ENCODE measurements around the gene CKS1B.
"Not testable (repeated sequence)": the region's sequence is repeated elsewhere in the genome, so short reads cannot be mapped to it uniquely, and the experiment has no call there.

Gene CKS1B

GRCh38 chr1:154966111-154966510 is 8.4 kb upstream of the CKS1B start:
- no peak for DNase-seq

- no peak for DNase-seq
These were observed 7.0 kb upstream of the CKS1B start for GRCh38 chr1:154967331-154967950.

GRCh38 chr1:154968731-154969130 is 5.8 kb upstream of the CKS1B start:
- no peak for DNase-seq

GRCh38 chr1:154969246-154969645 is 5.2 kb upstream of the CKS1B start:
- no peak for DNase-seq

- DNase-seq: no peak
These were observed 4.5 kb upstream of the CKS1B start for GRCh38 chr1:154969860-154970452.

GRCh38 chr1:154970631-154971340 is 3.7 kb upstream of the CKS1B start, which contains the start of gene SHC1:
SHC1 (minus strand) TSS chr1:154970747; CDS start chr1:154970526, 221 bp downstream.
- peak; percentile 61 to 68 for DNase-seq

GRCh38 chr1:154971341-154971998 is 3.0 kb upstream of the CKS1B start:
- DNase-seq: no peak

- DNase-seq: no peak
These were observed 2.3 kb upstream of the CKS1B start for GRCh38 chr1:154972213-154972516.

GRCh38 chr1:154972517-154973343 is 1.8 kb upstream of the CKS1B start:
- no peak for DNase-seq

GRCh38 chr1:154973344-154974101 is 958 bp upstream of the CKS1B start:
- DNase-seq: peak; percentile 99

- peak; percentile 95 to 96 for DNase-seq
These were observed 427 bp downstream of the CKS1B start for GRCh38 chr1:154974808-154975408.

- peak; percentile 70 to 78 for DNase-seq
These were observed 1.1 kb downstream of the CKS1B start for GRCh38 chr1:154975409-154976059.

GRCh38 chr1:154977762-154978161 is 3.3 kb downstream of the CKS1B start:
- not testable (repeated sequence) for DNase-seq

- no peak for DNase-seq
These were observed 3.9 kb downstream of the CKS1B start for GRCh38 chr1:154978360-154978759.

GRCh38 chr1:154982341-154982740 is 7.9 kb downstream of the CKS1B start:
- no peak for DNase-seq

- peak; percentile 96 to 97 for DNase-seq
These were observed 8.6 kb downstream of the CKS1B start, which contains the start of gene FLAD1 for GRCh38 chr1:154982897-154983648. FLAD1 (plus strand) TSS chr1:154983344; CDS start chr1:154983695, 351 bp downstream.

- DNase-seq: peak in 1 of 2 experiments; percentile 25
These were observed 9.4 kb downstream of the CKS1B start for GRCh38 chr1:154983776-154984466.

GRCh38 chr1:154986736-154987135 is 12.3 kb downstream of the CKS1B start:
- not testable (repeated sequence) for DNase-seq

GRCh38 chr1:154987326-154987725 is 12.8 kb downstream of the CKS1B start:
- no peak for DNase-seq
